A673 (cell line): Measurements from ENCODE around the gene CAMK4. TPM values are rescaled to one million over a fixed set of nuclear protein-coding genes. Genes with fewer than 3 reads are reported as not detected.

Source experiments
- BruUV-seq: library from RNA; stranded (reverse); fragments of 400-500 nt; replicated peaks from 2 replicates; lab custom pipeline; 2021; lab: Mats Ljungman, UMichigan
- CTCF ChIA-PET: fragments of 300-600 bp; sonication (Branson Sonifier 250); formaldehyde crosslinking; loops from one replicate; lab custom pipeline; 2022; ENCODE audit warnings: antibody characterized with exemption; lab: Charles Lee
- POLR2A ChIA-PET: fragments of 300-600 bp; sonication (Branson Sonifier 250); formaldehyde crosslinking; loops from one replicate; lab custom pipeline; 2022; ENCODE audit warnings: antibody characterized with exemption; ENCODE audit not compliant: low non-redundant PET; lab: Charles Lee
- DNase-seq: peaks from one replicate; pipeline ENCODE4 v3.0.0-alpha.2; 2015; ENCODE audit warnings: low spot score
- H3K27ac ChIP-seq: fragments of 200-600 bp; sonication (generic); 2 replicates; pipeline ENCODE4 v1.5.1; 2016; ENCODE audit warnings: mixed run types, low read depth, mild to moderate bottlenecking, mixed read lengths, antibody characterized with exemption, low read length; ENCODE audit not compliant: poor library complexity, severe bottlenecking
- H3K27me3 ChIP-seq: fragments of 200-600 bp; sonication (generic); replicated peaks from 2 replicates; pipeline ENCODE4 v1.6.1; 2017; ENCODE audit warnings: mixed run types, low read depth, mild to moderate bottlenecking, mixed read lengths, antibody characterized with exemption, low read length; ENCODE audit not compliant: insufficient read depth, poor library complexity
- H3K36me3 ChIP-seq: fragments of 200-600 bp; sonication (generic); 2 replicates; pipeline ENCODE4 v1.6.1; 2016; ENCODE audit warnings: mixed run types, mild to moderate bottlenecking, mixed read lengths, antibody characterized with exemption, low read length; ENCODE audit not compliant: insufficient read depth, poor library complexity, severe bottlenecking
- H3K4me1 ChIP-seq: fragments of 200-600 bp; sonication (generic); 2 replicates; pipeline ENCODE4 v1.6.1; 2017; ENCODE audit warnings: mixed run types, mild to moderate bottlenecking, mixed read lengths, antibody characterized with exemption, low read length; ENCODE audit not compliant: insufficient read depth, poor library complexity, severe bottlenecking
- H3K4me3 ChIP-seq: fragments of 200-600 bp; sonication (generic); 2 replicates; pipeline ENCODE4 v1.5.1; 2016; ENCODE audit warnings: low read depth, mixed run types, mild to moderate bottlenecking, mixed read lengths, low read length; ENCODE audit not compliant: poor library complexity, severe bottlenecking
- H3K9me3 ChIP-seq: fragments of 200-600 bp; sonication (generic); 2 replicates; pipeline ENCODE4 v1.6.1; 2016; ENCODE audit warnings: mixed run types, low read depth, mild to moderate bottlenecking, mixed read lengths, antibody characterized with exemption, low read length; ENCODE audit not compliant: poor library complexity, severe bottlenecking
- CTCF ChIP-seq: fragments of 300-800, 200-600 bp; sonication (generic); conservative IDR thresholded peaks from 2 replicates; pipeline ENCODE4 v1.5.1; 2017; ENCODE audit warnings: low read depth, mild to moderate bottlenecking, antibody characterized with exemption, low read length, moderate library complexity, mixed read lengths
- EZH2 ChIP-seq: fragments of 200-600 bp; sonication (generic); IDR thresholded peaks from 2 replicates; pipeline ENCODE4 v1.6.1; 2017; ENCODE audit warnings: borderline replicate concordance, low read depth, mild to moderate bottlenecking, mixed read lengths, antibody characterized with exemption, low read length; ENCODE audit not compliant: poor library complexity, severe bottlenecking
- intact Hi-C: fragments of 100-400 bp; cut with micrococcal nuclease; formaldehyde crosslinking; loops from one replicate; pipeline ENCODE4 v1.10.0; 2022; ENCODE audit not compliant: unreplicated experiment
- total RNA-seq: library from RNA; stranded (reverse); gene quantifications from 2 replicates; pipeline ENCODE4 v1.2.3, GENCODE V29; 2021

Gene CAMK4
- total RNA-seq, 1 experiment from 2014 or later, result 0.88 TPM

GRCh38 chr5:111243318-111243717 is 19.1 kb downstream of the CAMK4 start:
- intact Hi-C loops, result no loop called here
- peaks cover 22% of the 10 kb centered on the region for H3K27me3 ChIP-seq
- CTCF ChIA-PET, result no interaction called here

GRCh38 chr5:111245654-111246053 is 21.5 kb downstream of the CAMK4 start:
- Histone ChIP-seq H3K27ac (no peak overlapping the region), H3K4me3 (no peak overlapping the region), H3K36me3 (no peaks in the 10 kb centered on the region), H3K9me3 (no peaks in the 10 kb centered on the region), H3K27me3 (peaks cover 22% of the 10 kb centered on the region), H3K4me1 (no peaks in the 10 kb centered on the region)
- CTCF ChIA-PET, result no interaction called here
- BruUV-seq, result no TSS peak
- POLR2A ChIA-PET, result no interaction called here
- intact Hi-C loops, result no loop called here
- DNase-seq, result no peak
- TF ChIP-seq EZH2 (no peak), CTCF (no peak)

More at GRCh38 chr5:111243318-111243717, 19.1 kb downstream of the CAMK4 start:
- no TSS peak for BruUV-seq
- no peaks in the 10 kb centered on the region for H3K9me3 ChIP-seq
- H3K4me3 ChIP-seq, result no peak overlapping the region
- H3K4me1 ChIP-seq, result no peaks in the 10 kb centered on the region
- POLR2A ChIA-PET, result no interaction called here
- no peaks in the 10 kb centered on the region for H3K36me3 ChIP-seq
- TF ChIP-seq EZH2, result no peak
- no peak for TF ChIP-seq CTCF
- H3K27ac ChIP-seq, result no peak overlapping the region
- no peak for DNase-seq

- TF ChIP-seq EZH2 (no peak), CTCF (no peak)
- Histone ChIP-seq H3K4me3 (no peak overlapping the region), H3K9me3 (no peaks in the 10 kb centered on the region), H3K27me3 (peaks cover 22% of the 10 kb centered on the region), H3K27ac (no peak overlapping the region), H3K36me3 (no peaks in the 10 kb centered on the region), H3K4me1 (no peaks in the 10 kb centered on the region)
- ChIA-PET CTCF (no interaction called here), POLR2A (no interaction called here)
- intact Hi-C loops, result no loop called here
- no TSS peak for BruUV-seq
- no peak for DNase-seq
Measured at GRCh38 chr5:111246459-111246858, 22.3 kb downstream of the CAMK4 start.
